Keratinocyte (primary cell): ENCODE measurements around the gene CSNK1D. TPM values are rescaled to one million over a fixed set of nuclear protein-coding genes. Genes with fewer than 3 reads are reported as not detected.

Source experiments
- DNase-seq: peaks from one replicate; pipeline ENCODE4 v3.0.0-alpha.2; 2011; ENCODE audit warnings: low read depth, missing footprints, low spot score
- FAIRE-seq: peaks from 2 replicates; lab custom pipeline; 2011; peaks lifted over from hg19 to GRCh38; lab: Jason Lieb, UNC
- H2AFZ ChIP-seq: 2 replicates; pipeline ENCODE4 v1.6.0; 2012; ENCODE audit warnings: low read length, control low read depth, inconsistent platforms; ENCODE audit not compliant: control insufficient read depth
- H3K27ac ChIP-seq: 2 replicates; pipeline ENCODE4 v1.5.1; 2011; ENCODE audit warnings: low read length; ENCODE audit not compliant: control insufficient read depth, insufficient read depth
- H3K27me3 ChIP-seq: 3 replicates; pipeline ENCODE4 v1.6.0; 2011; ENCODE audit warnings: low read length; ENCODE audit not compliant: control insufficient read depth, insufficient read depth; ENCODE audit errors: extremely low read depth
- H3K36me3 ChIP-seq, 2 experiments: 2 replicates in 1 of 2; 3 replicates in 1 of 2; pipeline ENCODE4 v1.5.1; 2011; ENCODE audit warnings: low read length in 2 of 2, mild to moderate bottlenecking in 1 of 2; ENCODE audit not compliant: control insufficient read depth in 2 of 2, insufficient read depth in 2 of 2; ENCODE audit errors: extremely low read depth in 1 of 2
- H3K4me1 ChIP-seq: 3 replicates; pipeline ENCODE4 v1.5.1; 2011; ENCODE audit warnings: low read length; ENCODE audit not compliant: control insufficient read depth, insufficient read depth; ENCODE audit errors: extremely low read depth
- H3K4me2 ChIP-seq: 3 replicates; pipeline ENCODE4 v1.6.0; 2011; ENCODE audit warnings: low read depth, low read length; ENCODE audit not compliant: control insufficient read depth, insufficient read depth; ENCODE audit errors: extremely low read depth
- H3K4me3 ChIP-seq, 3 experiments: fragments of 200-600 bp in 1 of 3; sonication (generic) in 1 of 3; 2 replicates in 2 of 3; 3 replicates in 1 of 3; pipeline ENCODE4 v1.5.1; 2011 to 2016; ENCODE audit warnings: low read length in 3 of 3, mild to moderate bottlenecking in 3 of 3, control low read depth in 2 of 3, inconsistent platforms in 1 of 3, low read depth in 1 of 3, mixed read lengths in 1 of 3, mixed run types in 1 of 3, moderate library complexity in 1 of 3; ENCODE audit not compliant: control insufficient read depth in 2 of 3, insufficient read depth in 2 of 3; ENCODE audit errors: extremely low read depth in 1 of 3
- H3K79me2 ChIP-seq: 2 replicates; pipeline ENCODE4 v1.6.0; 2012; ENCODE audit warnings: low read length; ENCODE audit not compliant: control insufficient read depth, insufficient read depth
- H3K9ac ChIP-seq: 3 replicates; pipeline ENCODE4 v1.6.0; 2011; ENCODE audit warnings: low read length; ENCODE audit not compliant: control insufficient read depth, insufficient read depth; ENCODE audit errors: extremely low read depth
- H3K9me1 ChIP-seq: 3 replicates; pipeline ENCODE4 v1.6.0; 2011; ENCODE audit warnings: low read length; ENCODE audit not compliant: control insufficient read depth, insufficient read depth; ENCODE audit errors: extremely low read depth
- H3K9me3 ChIP-seq: 2 replicates; pipeline ENCODE4 v1.5.1; 2012; ENCODE audit warnings: low read depth, low read length; ENCODE audit not compliant: control insufficient read depth
- H4K20me1 ChIP-seq: 3 replicates; pipeline ENCODE4 v1.6.0; 2011; ENCODE audit warnings: low read length; ENCODE audit not compliant: control insufficient read depth, insufficient read depth; ENCODE audit errors: extremely low read depth
- EZH2 ChIP-seq: IDR thresholded peaks from one replicate; pipeline ENCODE4 v1.6.1; 2012; ENCODE audit warnings: inconsistent platforms, mild to moderate bottlenecking, low read length, moderate library complexity
- dilution Hi-C: fragments of 300-500 bp; cut with MboI; formaldehyde crosslinking; loops from one replicate; pipeline ENCODE4 v1.7.0; 2020; ENCODE audit warnings: low sequenced_read_pairs; ENCODE audit not compliant: extremely low pct_ligation_motif_present
- polyA plus RNA-seq, 5 experiments: library from polyadenylated mRNA; depleted of rRNA in 3 of 5; stranded (reverse) in 3 of 5; stranded (forward) in 1 of 5; unstranded in 1 of 5; fragments of >200 nt; gene quantifications; 1 replicate in 1 of 5; 2 replicates in 3 of 5; 3 replicates in 1 of 5; pipeline versions ENCODE4 v1.2.1 to v1.2.3, GENCODE V29; 2011 to 2012; ENCODE audit warnings: missing spikeins in 2 of 5, low read depth in 1 of 5, low replicate concordance in 1 of 5
- TF ChIP-seq, protein P1 (sequence below), 3 experiments: IDR thresholded peaks in 1 of 3; conservative IDR thresholded peaks in 1 of 3; optimal IDR thresholded peaks in 1 of 3; 2 replicates in 2 of 3; 3 replicates in 1 of 3; pipeline versions ENCODE3 to v1.5.1; 2011; ENCODE audit warnings: low read length in 3 of 3, mild to moderate bottlenecking in 3 of 3, moderate library complexity in 2 of 3, control low read depth in 1 of 3, inconsistent platforms in 1 of 3; ENCODE audit not compliant: insufficient read depth in 2 of 3; ENCODE audit errors: extremely low read depth in 1 of 3

CSNK1D gene
- polyA plus RNA-seq, 1 donor (not counting 4 experiments of a cell fraction or from before 2014, with no cell fraction given), result 86.0 TPM

- DNase-seq (no peak), FAIRE-seq (no peak)
- H3K27ac ChIP-seq, result no peak overlapping the region
- no peak overlapping the region for H3K9ac ChIP-seq
- H3K9me3 ChIP-seq, result no peaks in the 10 kb centered on the region
- peak overlapping the region in 1 of 3 experiments; percentile 86 for H3K4me3 ChIP-seq
- peaks cover 40% of the 10 kb centered on the region for H3K4me1 ChIP-seq
- H3K36me3 ChIP-seq, result peaks cover 18 to 37% of the 10 kb centered on the region in 2 experiments
- no peaks in the 10 kb centered on the region for H3K27me3 ChIP-seq
- H4K20me1 ChIP-seq, result peaks cover 55% of the 10 kb centered on the region
- peaks cover 68% of the 10 kb centered on the region for H3K79me2 ChIP-seq
- H2AFZ ChIP-seq, result no peak overlapping the region
- dilution Hi-C loops, result no loop called here
- peak overlapping the region; percentile 71 for H3K4me2 ChIP-seq
- TF ChIP-seq, protein P1, sequence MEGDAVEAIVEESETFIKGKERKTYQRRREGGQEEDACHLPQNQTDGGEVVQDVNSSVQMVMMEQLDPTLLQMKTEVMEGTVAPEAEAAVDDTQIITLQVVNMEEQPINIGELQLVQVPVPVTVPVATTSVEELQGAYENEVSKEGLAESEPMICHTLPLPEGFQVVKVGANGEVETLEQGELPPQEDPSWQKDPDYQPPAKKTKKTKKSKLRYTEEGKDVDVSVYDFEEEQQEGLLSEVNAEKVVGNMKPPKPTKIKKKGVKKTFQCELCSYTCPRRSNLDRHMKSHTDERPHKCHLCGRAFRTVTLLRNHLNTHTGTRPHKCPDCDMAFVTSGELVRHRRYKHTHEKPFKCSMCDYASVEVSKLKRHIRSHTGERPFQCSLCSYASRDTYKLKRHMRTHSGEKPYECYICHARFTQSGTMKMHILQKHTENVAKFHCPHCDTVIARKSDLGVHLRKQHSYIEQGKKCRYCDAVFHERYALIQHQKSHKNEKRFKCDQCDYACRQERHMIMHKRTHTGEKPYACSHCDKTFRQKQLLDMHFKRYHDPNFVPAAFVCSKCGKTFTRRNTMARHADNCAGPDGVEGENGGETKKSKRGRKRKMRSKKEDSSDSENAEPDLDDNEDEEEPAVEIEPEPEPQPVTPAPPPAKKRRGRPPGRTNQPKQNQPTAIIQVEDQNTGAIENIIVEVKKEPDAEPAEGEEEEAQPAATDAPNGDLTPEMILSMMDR (optimal IDR thresholded peaks at IDR 0.05 in 1 of 3, IDR thresholded peaks at IDR 0.05 in 1 of 3, conservative IDR thresholded peaks at IDR 0.05 in 1 of 3; ENCODE audit: extremely low read depth in 1 of 3, insufficient read depth in 2 of 3, low read length in 3 of 3), result no peak
- TF ChIP-seq EZH2, result no peak
- H3K9me1 ChIP-seq, result peaks cover 16% of the 10 kb centered on the region
Measured at GRCh38 chr17:82271401-82271800, 2.1 kb downstream of the CSNK1D start.

DNA sequence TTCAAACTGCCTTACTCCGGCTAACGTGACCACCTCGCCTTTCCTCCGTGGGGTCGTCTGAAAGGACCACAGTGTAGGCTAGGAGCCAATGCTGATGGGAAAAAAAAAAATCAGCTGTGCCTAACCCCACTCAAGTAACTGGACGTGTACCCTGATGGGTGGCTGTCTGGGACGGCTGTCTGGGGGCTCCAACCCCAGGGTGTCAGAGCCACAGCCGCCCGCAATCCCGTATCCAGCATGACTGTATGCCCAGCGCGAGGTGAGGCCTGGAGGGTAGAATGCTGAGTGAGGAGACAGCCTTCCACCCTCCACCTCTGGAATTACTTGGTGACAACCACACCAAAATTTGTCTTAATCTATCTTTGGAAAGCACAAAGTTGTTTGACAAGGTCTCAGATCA, 2.8 kb downstream of the CSNK1D start:
- FAIRE-seq, result no peak
- H4K20me1 ChIP-seq, result peaks cover 62% of the 10 kb centered on the region

More for the DNA sequence above, 2.8 kb downstream of the CSNK1D start:
- peak overlapping the region; percentile 6 for H3K4me2 ChIP-seq
- H3K79me2 ChIP-seq, result peaks cover 75% of the 10 kb centered on the region
- H3K9me3 ChIP-seq, result no peaks in the 10 kb centered on the region
- peaks cover 40% of the 10 kb centered on the region for H3K4me1 ChIP-seq
- H3K27me3 ChIP-seq, result no peaks in the 10 kb centered on the region
- dilution Hi-C loops, result no loop called here
- no peak overlapping the region for H2AFZ ChIP-seq
- peaks cover 16% of the 10 kb centered on the region for H3K9me1 ChIP-seq
- no peak overlapping the region for H3K4me3 ChIP-seq
- TF ChIP-seq, protein P1 (optimal IDR thresholded peaks at IDR 0.05 in 1 of 3, IDR thresholded peaks at IDR 0.05 in 1 of 3, conservative IDR thresholded peaks at IDR 0.05 in 1 of 3; ENCODE audit: extremely low read depth in 1 of 3, insufficient read depth in 2 of 3, low read length in 3 of 3), result no peak
- TF ChIP-seq EZH2, result no peak
- H3K9ac ChIP-seq, result no peak overlapping the region
- DNase-seq, result no peak
- H3K27ac ChIP-seq, result no peak overlapping the region
- H3K36me3 ChIP-seq, result peaks cover 26 to 45% of the 10 kb centered on the region in 2 experiments
